ENCODE measurements around the gene ACTN4.

ACTN4 gene

GRCh38 chr19:38713227-38713649 lies 65.8 kb downstream of the ACTN4 start:
- CTCF ChIA-PET, result interaction anchor here (1.3 to 3.5 kb wide), 2 partner anchors 11 to 65 kb away, joined by 3 to 12 read pairs; no protein-coding TSS in a partner anchor
- H3K4me3 ChIP-seq (ENCODE audit: low read depth, low read length), result no peak overlapping the region
- no peak for DNase-seq (ENCODE audit: low read depth, low spot score)
- POLR2A ChIA-PET, result interaction anchor here (1.4 kb wide), 1 partner anchor 10 kb away, joined by 4 read pairs; no protein-coding TSS in a partner anchor
- no peak for TF ChIP-seq CTCF (IDR thresholded peaks at IDR 0.05; ENCODE audit: insufficient read depth, low read length, missing control alignments)

GRCh38 chr19:38713865-38714264 lies 66.4 kb downstream of the ACTN4 start:
- TF ChIP-seq CTCF (IDR thresholded peaks at IDR 0.05; ENCODE audit: insufficient read depth, low read length, missing control alignments), result no peak
- ChIA-PET POLR2A (interaction anchor here (1.4 kb wide), 1 partner anchor 9 kb away, joined by 4 read pairs; no protein-coding TSS in a partner anchor), CTCF (interaction anchor here (1.1 to 3.5 kb wide), 4 partner anchors 10 to 65 kb away, joined by 3 to 12 read pairs (median 4); no protein-coding TSS in a partner anchor)
- no peak overlapping the region for H3K4me3 ChIP-seq (ENCODE audit: low read depth, low read length)
- no peak for DNase-seq (ENCODE audit: low read depth, low spot score)

- no peak for TF ChIP-seq CTCF (IDR thresholded peaks at IDR 0.05; ENCODE audit: insufficient read depth, low read length, missing control alignments)
- CTCF ChIA-PET, result interaction anchor here (1.1 to 3.5 kb wide), 5 partner anchors 9 to 66 kb away, joined by 3 to 12 read pairs (median 4); no protein-coding TSS in a partner anchor
- no peak for DNase-seq (ENCODE audit: low read depth, low spot score)
- POLR2A ChIA-PET, result interaction anchor here (1.4 kb wide), 1 partner anchor 9 kb away, joined by 4 read pairs; no protein-coding TSS in a partner anchor
- no peak overlapping the region for H3K4me3 ChIP-seq (ENCODE audit: low read depth, low read length)
Measured at GRCh38 chr19:38714354-38714778, 66.9 kb downstream of the ACTN4 start.

- TF ChIP-seq CTCF (IDR thresholded peaks at IDR 0.05; ENCODE audit: insufficient read depth, low read length, missing control alignments), result no peak
- POLR2A ChIA-PET, result no interaction called here
- no peak overlapping the region for H3K4me3 ChIP-seq (ENCODE audit: low read depth, low read length)
- CTCF ChIA-PET, result interaction anchor here (1.0 to 3.5 kb wide), 6 partner anchors 8 to 80 kb away, joined by 3 to 12 read pairs (median 4); no protein-coding TSS in a partner anchor
- DNase-seq (ENCODE audit: low read depth, low spot score), result no peak
Measured at GRCh38 chr19:38715555-38715954, 68.1 kb downstream of the ACTN4 start.

- POLR2A ChIA-PET, result no interaction called here
- CTCF ChIA-PET, result interaction anchor here (1.4 to 1.7 kb wide), 2 partner anchors 13 to 213 kb away, joined by 4 to 5 read pairs; partner anchors contain the start of genes MRPS12 and SARS2
- no peak for TF ChIP-seq CTCF (IDR thresholded peaks at IDR 0.05; ENCODE audit: insufficient read depth, low read length, missing control alignments)
- no peak for DNase-seq (ENCODE audit: low read depth, low spot score)
- no peak overlapping the region for H3K4me3 ChIP-seq (ENCODE audit: low read depth, low read length)
Measured at GRCh38 chr19:38717051-38717450, 69.6 kb downstream of the ACTN4 start.

- TF ChIP-seq CTCF (IDR thresholded peaks at IDR 0.05; ENCODE audit: insufficient read depth, low read length, missing control alignments), result no peak
- H3K4me3 ChIP-seq (ENCODE audit: low read depth, low read length), result no peak overlapping the region
- POLR2A ChIA-PET, result no interaction called here
- CTCF ChIA-PET, result no interaction called here
- no peak for DNase-seq (ENCODE audit: low read depth, low spot score)
Measured at GRCh38 chr19:38717855-38718254, 70.4 kb downstream of the ACTN4 start.

All from AG04449 (cell line).